Astrocyte of the spinal cord (primary cell): ENCODE results near the gene UAP1L1.

Experiments used
- DNase-seq: peaks from one replicate; pipeline ENCODE4 v3.0.0; 2011; ENCODE audit warnings: low read depth, low spot score
- H3K4me3 ChIP-seq: 2 replicates; pipeline ENCODE4 v1.5.1; 2011; ENCODE audit warnings: low read depth, mild to moderate bottlenecking, low read length, moderate library complexity
- CTCF ChIP-seq: IDR thresholded peaks from 2 replicates; pipeline ENCODE4 v1.5.1; 2012; ENCODE audit warnings: low read depth, mild to moderate bottlenecking, low read length, inconsistent platforms
- in situ Hi-C: cut with HindIII; loops from 2 replicates; pipeline ENCODE4 v1.10.0; 2017; ENCODE audit warnings: low sequenced_read_pairs

Gene UAP1L1

GRCh38 chr9:137096785-137097546, 19.6 kb downstream of the UAP1L1 start:
- no peak for TF ChIP-seq CTCF
- no peak for DNase-seq
- H3K4me3 ChIP-seq = no peak overlapping the region
- in situ Hi-C loops = no loop called here

- in situ Hi-C loops = no loop called here
- H3K4me3 ChIP-seq = no peak overlapping the region
- no peak for TF ChIP-seq CTCF
- no peak for DNase-seq
Observed at GRCh38 chr9:137097761-137098462, 20.6 kb downstream of the UAP1L1 start.

GRCh38 chr9:137099231-137099630, 21.9 kb downstream of the UAP1L1 start:
- no peak overlapping the region for H3K4me3 ChIP-seq
- DNase-seq = no peak
- TF ChIP-seq CTCF = no peak
- in situ Hi-C loops = no loop called here

- no peak for DNase-seq
- in situ Hi-C loops = no loop called here
- no peak for TF ChIP-seq CTCF
- H3K4me3 ChIP-seq = no peak overlapping the region
Observed at GRCh38 chr9:137103206-137103999, 26.1 kb downstream of the UAP1L1 start.

GRCh38 chr9:137105814-137106661, 28.7 kb downstream of the UAP1L1 start:
- in situ Hi-C loops = no loop called here
- no peak for TF ChIP-seq CTCF
- no peak for DNase-seq
- H3K4me3 ChIP-seq = no peak overlapping the region

GRCh38 chr9:137106662-137107250, 29.4 kb downstream of the UAP1L1 start:
- TF ChIP-seq CTCF = no peak
- no peak overlapping the region for H3K4me3 ChIP-seq
- no peak for DNase-seq
- in situ Hi-C loops = no loop called here
